K562 (cell line): ENCODE measurements around the gene CNIH1. TPM values are rescaled to one million over a fixed set of nuclear protein-coding genes. Genes with fewer than 3 reads are reported as not detected.

Experiments used
- ATF1 ChIP-seq, 2 experiments: fragments of 450-650 bp in 1 of 2; IDR thresholded peaks; 2 replicates each; pipeline ENCODE4 v1.6.1; 2016; ENCODE audit warnings: missing compliant biosample characterization in 1 of 2, missing genetic modification characterization in 1 of 2
- CTBP1 ChIP-seq: fragments of 450-650 bp; IDR thresholded peaks from 2 replicates; pipeline ENCODE4 v1.6.1; 2016; ENCODE audit warnings: borderline replicate concordance
- ETV5 ChIP-seq: sonication (generic); formaldehyde crosslinking; IDR thresholded peaks from 2 replicates; pipeline ENCODE4 v1.4.0; 2020; ENCODE audit warnings: low read depth, mild to moderate bottlenecking, missing genetic modification reagents
- FOXK1 ChIP-seq: sonication (generic); formaldehyde crosslinking; IDR thresholded peaks from 2 replicates; pipeline ENCODE4 v1.8.0; 2022; ENCODE audit warnings: missing genetic modification reagents, mild to moderate bottlenecking, borderline replicate concordance
- HNRNPUL1 ChIP-seq: fragments of 200-400 bp; formaldehyde crosslinking; IDR thresholded peaks from 2 replicates; pipeline ENCODE4 v1.6.1; 2017; ENCODE audit warnings: low read length
- IRF9 ChIP-seq: fragments of 450-650 bp; IDR thresholded peaks from 2 replicates; pipeline ENCODE4 v1.6.1; 2016; ENCODE audit warnings: missing biosample characterization, missing genetic modification characterization
- MCM2 ChIP-seq: fragments of 450-650 bp; IDR thresholded peaks from 2 replicates; pipeline ENCODE4 v1.6.1; 2017; ENCODE audit warnings: low read depth, mild to moderate bottlenecking
- MYBL2 ChIP-seq, 2 experiments: fragments of 450-650 bp in 1 of 2; sonication (generic) in 1 of 2; formaldehyde crosslinking in 1 of 2; IDR thresholded peaks; 2 replicates each; pipeline versions ENCODE4 v1.6.1 to v1.8.1; 2017 to 2022; ENCODE audit warnings: borderline replicate concordance in 1 of 2, inconsistent platforms in 1 of 2, low read depth in 1 of 2, mild to moderate bottlenecking in 1 of 2, missing genetic modification reagents in 1 of 2, moderate library complexity in 1 of 2
- NFE2L1 ChIP-seq: fragments of 450-650 bp; IDR thresholded peaks from 2 replicates; pipeline ENCODE4 v1.6.1; 2016; ENCODE audit warnings: missing genetic modification characterization, low read depth, mild to moderate bottlenecking, missing compliant biosample characterization, moderate library complexity, borderline replicate concordance
- RAD51 ChIP-seq: fragments of 450-650 bp; IDR thresholded peaks from 2 replicates; pipeline ENCODE4 v1.7.1; 2016; ENCODE audit warnings: low read depth, mild to moderate bottlenecking, borderline replicate concordance
- SAP30 ChIP-seq: fragments of 200-600 bp; sonication (generic); IDR thresholded peaks from 2 replicates; pipeline ENCODE4 v1.6.1; 2012; ENCODE audit warnings: borderline replicate concordance, low read depth, mild to moderate bottlenecking, moderate library complexity, low read length, control low read depth, inconsistent platforms; ENCODE audit not compliant: insufficient read depth, poor library complexity, severe bottlenecking
- STAT5A ChIP-seq: IDR thresholded peaks from 2 replicates; pipeline ENCODE4 v1.6.1; 2012; ENCODE audit warnings: low read length, inconsistent platforms, borderline replicate concordance
- ZNF311 ChIP-seq: fragments of 250-450 bp; sonication (Bioruptor Pico); IDR thresholded peaks from 2 replicates; pipeline ENCODE4 v1.4.0; 2020; ENCODE audit warnings: mild to moderate bottlenecking, moderate library complexity
- polyA plus RNA-seq, 8 experiments: library from polyadenylated mRNA; depleted of rRNA in 4 of 8; stranded (reverse) in 5 of 8; unstranded in 3 of 8; fragments of >200 nt; fragmentation: Nextera tagmentation in 2 of 8; fragmentation: Illumina TruSeq in 1 of 8; extraction: Ambion mirVana in 2 of 8; extraction: Trizol in 1 of 8; gene quantifications; 2 replicates each; pipeline versions ENCODE4 v1.2.1 to v1.2.3, GENCODE V29; 2011 to 2014; ENCODE audit warnings: inconsistent platforms in 1 of 8, missing spikeins in 1 of 8
- total RNA-seq, 7 experiments: library from RNA; depleted of rRNA in 6 of 7; stranded (reverse); fragments of >200 nt in 6 of 7; fragmentation: Illumina TruSeq in 2 of 7; extraction: Trizol in 2 of 7; gene quantifications; 2 replicates each; pipeline versions ENCODE4 v1.2.1 to v1.2.3, GENCODE V29; 2011 to 2021; ENCODE audit warnings: low replicate concordance in 1 of 7
- TF ChIP-seq, protein P1 (sequence below): sonication (generic); formaldehyde crosslinking; IDR thresholded peaks from 2 replicates; pipeline ENCODE4 v1.8.0; 2022; ENCODE audit warnings: mild to moderate bottlenecking, missing genetic modification reagents, borderline replicate concordance
- TF ChIP-seq, protein P2 (sequence below): fragments of 450-650 bp; conservative IDR thresholded peaks from 2 replicates; pipeline ENCODE4 v1.6.1; 2016; ENCODE audit warnings: missing genetic modification characterization, low read depth, mild to moderate bottlenecking, control low read depth, missing compliant biosample characterization
- TF ChIP-seq, protein P3 (sequence below): fragments of 150-350 bp; conservative IDR thresholded peaks from 2 replicates; pipeline ENCODE4 v1.6.1; 2014; ENCODE audit warnings: low read length

CNIH1 gene
- total and polyA plus RNA-seq, 9 of the 15 experiments (the other 6 are each of a cell fraction or from before 2014, with no cell fraction given) = 13.9 to 283 (median 77.3) TPM

DNA sequence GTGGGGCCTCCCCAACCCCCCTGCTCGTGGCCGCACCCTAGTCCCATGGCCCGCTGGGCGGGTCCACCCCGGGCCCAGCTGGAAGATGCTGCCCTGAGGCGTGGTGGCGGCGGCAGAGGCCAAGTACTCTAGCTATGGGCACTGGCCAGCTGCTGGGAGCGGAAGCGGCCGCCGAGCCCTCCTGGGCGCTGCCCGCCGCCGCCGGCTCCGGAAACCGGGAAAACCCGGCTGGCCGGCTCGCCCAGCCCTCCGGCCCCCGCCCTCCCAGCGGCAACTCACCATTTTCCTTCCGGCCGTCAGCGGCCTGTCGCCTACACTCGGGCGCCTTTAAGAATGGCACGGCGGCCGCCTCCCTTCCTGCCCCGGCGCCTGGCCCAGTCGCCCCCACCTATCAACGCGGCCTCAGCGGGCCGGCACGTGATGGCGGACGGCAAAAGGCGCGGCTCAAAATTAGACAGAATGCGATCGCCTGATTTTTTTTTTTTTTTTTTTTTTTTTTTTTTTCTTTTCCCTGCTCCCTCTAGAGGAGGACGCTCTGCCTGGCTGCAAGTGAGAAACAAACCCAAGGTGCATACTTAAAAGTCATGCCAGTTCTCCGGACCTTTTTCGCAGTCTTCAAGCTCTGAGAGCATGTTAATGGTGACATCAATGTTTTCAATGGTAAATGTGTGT lies 47.6 kb upstream of the CNIH1 start, which contains the start of gene GMFB (continued):
- TF ChIP-seq, protein P1, sequence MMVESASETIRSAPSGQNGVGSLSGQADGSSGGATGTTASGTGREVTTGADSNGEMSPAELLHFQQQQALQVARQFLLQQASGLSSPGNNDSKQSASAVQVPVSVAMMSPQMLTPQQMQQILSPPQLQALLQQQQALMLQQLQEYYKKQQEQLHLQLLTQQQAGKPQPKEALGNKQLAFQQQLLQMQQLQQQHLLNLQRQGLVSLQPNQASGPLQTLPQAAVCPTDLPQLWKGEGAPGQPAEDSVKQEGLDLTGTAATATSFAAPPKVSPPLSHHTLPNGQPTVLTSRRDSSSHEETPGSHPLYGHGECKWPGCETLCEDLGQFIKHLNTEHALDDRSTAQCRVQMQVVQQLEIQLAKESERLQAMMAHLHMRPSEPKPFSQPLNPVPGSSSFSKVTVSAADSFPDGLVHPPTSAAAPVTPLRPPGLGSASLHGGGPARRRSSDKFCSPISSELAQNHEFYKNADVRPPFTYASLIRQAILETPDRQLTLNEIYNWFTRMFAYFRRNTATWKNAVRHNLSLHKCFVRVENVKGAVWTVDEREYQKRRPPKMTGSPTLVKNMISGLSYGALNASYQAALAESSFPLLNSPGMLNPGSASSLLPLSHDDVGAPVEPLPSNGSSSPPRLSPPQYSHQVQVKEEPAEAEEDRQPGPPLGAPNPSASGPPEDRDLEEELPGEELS (CRISPR knock-in tag) = no peak
- TF ChIP-seq MCM2 (no peak), IRF9 (tag) (no peak), HNRNPUL1 (no peak), ZNF311 (CRISPR knock-in tag) (no peak), FOXK1 (CRISPR knock-in tag) (no peak), RAD51 (peak; percentile 87), NFE2L1 (tag) (no peak), CTBP1 (peak; percentile 71; the same call in 1 of the 2 replicates), MYBL2 (IDR thresholded peaks at IDR 0.05; ENCODE audit: low read depth) (no peak), MYBL2 (CRISPR knock-in tag; IDR thresholded peaks at IDR 0.05; ENCODE audit: borderline replicate concordance) (no peak), ETV5 (CRISPR knock-in tag) (peak; percentile 44; the same call in 1 of the 2 replicates), SAP30 (no peak), STAT5A (no peak), ATF1 (CRISPR knock-in tag; IDR thresholded peaks at IDR 0.05) (no peak), ATF1 (tag; IDR thresholded peaks at IDR 0.05) (peak; percentile 51; the same call in 1 of the 2 replicates)
- TF ChIP-seq, protein P2, sequence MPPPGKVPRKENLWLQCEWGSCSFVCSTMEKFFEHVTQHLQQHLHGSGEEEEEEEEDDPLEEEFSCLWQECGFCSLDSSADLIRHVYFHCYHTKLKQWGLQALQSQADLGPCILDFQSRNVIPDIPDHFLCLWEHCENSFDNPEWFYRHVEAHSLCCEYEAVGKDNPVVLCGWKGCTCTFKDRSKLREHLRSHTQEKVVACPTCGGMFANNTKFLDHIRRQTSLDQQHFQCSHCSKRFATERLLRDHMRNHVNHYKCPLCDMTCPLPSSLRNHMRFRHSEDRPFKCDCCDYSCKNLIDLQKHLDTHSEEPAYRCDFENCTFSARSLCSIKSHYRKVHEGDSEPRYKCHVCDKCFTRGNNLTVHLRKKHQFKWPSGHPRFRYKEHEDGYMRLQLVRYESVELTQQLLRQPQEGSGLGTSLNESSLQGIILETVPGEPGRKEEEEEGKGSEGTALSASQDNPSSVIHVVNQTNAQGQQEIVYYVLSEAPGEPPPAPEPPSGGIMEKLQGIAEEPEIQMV (tag) = no peak
- TF ChIP-seq, protein P3, sequence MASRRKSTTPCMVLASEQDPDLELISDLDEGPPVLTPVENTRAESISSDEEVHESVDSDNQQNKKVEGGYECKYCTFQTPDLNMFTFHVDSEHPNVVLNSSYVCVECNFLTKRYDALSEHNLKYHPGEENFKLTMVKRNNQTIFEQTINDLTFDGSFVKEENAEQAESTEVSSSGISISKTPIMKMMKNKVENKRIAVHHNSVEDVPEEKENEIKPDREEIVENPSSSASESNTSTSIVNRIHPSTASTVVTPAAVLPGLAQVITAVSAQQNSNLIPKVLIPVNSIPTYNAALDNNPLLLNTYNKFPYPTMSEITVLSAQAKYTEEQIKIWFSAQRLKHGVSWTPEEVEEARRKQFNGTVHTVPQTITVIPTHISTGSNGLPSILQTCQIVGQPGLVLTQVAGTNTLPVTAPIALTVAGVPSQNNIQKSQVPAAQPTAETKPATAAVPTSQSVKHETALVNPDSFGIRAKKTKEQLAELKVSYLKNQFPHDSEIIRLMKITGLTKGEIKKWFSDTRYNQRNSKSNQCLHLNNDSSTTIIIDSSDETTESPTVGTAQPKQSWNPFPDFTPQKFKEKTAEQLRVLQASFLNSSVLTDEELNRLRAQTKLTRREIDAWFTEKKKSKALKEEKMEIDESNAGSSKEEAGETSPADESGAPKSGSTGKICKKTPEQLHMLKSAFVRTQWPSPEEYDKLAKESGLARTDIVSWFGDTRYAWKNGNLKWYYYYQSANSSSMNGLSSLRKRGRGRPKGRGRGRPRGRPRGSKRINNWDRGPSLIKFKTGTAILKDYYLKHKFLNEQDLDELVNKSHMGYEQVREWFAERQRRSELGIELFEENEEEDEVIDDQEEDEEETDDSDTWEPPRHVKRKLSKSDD = no peak
